Fibroblast of skin of scalp (primary cell): ENCODE data around the gene RERE.

ENCODE experiments used
- DNase-seq: peaks from one replicate; pipeline ENCODE4 v3.0.0-alpha.2; 2013

RERE gene

GRCh38 chr1:8358241-8358896 is 459.1 kb downstream of the RERE start:
- DNase-seq: no peak

GRCh38 chr1:8357329-8358101 is 459.9 kb downstream of the RERE start:
- no peak for DNase-seq

GRCh38 chr1:8356256-8357209 is 460.9 kb downstream of the RERE start:
- no peak for DNase-seq

- DNase-seq: no peak
Measured at GRCh38 chr1:8355439-8356255, 461.8 kb downstream of the RERE start.

GRCh38 chr1:8354038-8354437 is 463.4 kb downstream of the RERE start:
- DNase-seq: no peak

- DNase-seq: no peak
Measured at GRCh38 chr1:8352886-8353785, 464.3 kb downstream of the RERE start.

- no peak for DNase-seq
Measured at GRCh38 chr1:8352471-8352845, 465.0 kb downstream of the RERE start.

- peak; percentile 34 for DNase-seq
Measured at GRCh38 chr1:8351693-8352470, 465.6 kb downstream of the RERE start.

GRCh38 chr1:8350914-8351684 is 466.3 kb downstream of the RERE start:
- no peak for DNase-seq

- peak; percentile 50 for DNase-seq
Measured at GRCh38 chr1:8349961-8350360, 467.5 kb downstream of the RERE start.

GRCh38 chr1:8349473-8349865 is 468.0 kb downstream of the RERE start:
- no peak for DNase-seq

- DNase-seq: peak; percentile 64
Measured at GRCh38 chr1:8348777-8349472, 468.5 kb downstream of the RERE start.

- no peak for DNase-seq
Measured at GRCh38 chr1:8348047-8348776, 469.2 kb downstream of the RERE start.

GRCh38 chr1:8347635-8348034 is 469.8 kb downstream of the RERE start:
- DNase-seq: no peak

GRCh38 chr1:8345621-8346415 is 471.6 kb downstream of the RERE start:
- DNase-seq: no peak

- no peak for DNase-seq
Measured at GRCh38 chr1:8344893-8345507, 472.4 kb downstream of the RERE start.
